ENCODE measurements around the gene TMEM86A. TPM values are rescaled to one million over a fixed set of nuclear protein-coding genes. Genes with fewer than 3 reads are reported as not detected.

Gene TMEM86A
- total RNA-seq, 2 experiments from 2014 or later = 0.25 to 0.42 TPM

GRCh38 chr11:18703001-18703763 lies 4.6 kb downstream of the TMEM86A start:
- peaks cover 48% of the 10 kb centered on the region for H3K27me3 Mint-ChIP-seq
- no peak for DNase-seq
- ChIA-PET POLR2A (no interaction called here), CTCF (interaction anchor here (1.4 to 4.8 kb wide), 2 partner anchors 19 to 177 kb away, joined by 5 to 24 read pairs; partner anchors contain the start of gene TSG101)
- no peaks in the 10 kb centered on the region for H3K9me3 Mint-ChIP-seq
- H3K4me3 Mint-ChIP-seq = no peak overlapping the region
- H3K4me1 Mint-ChIP-seq = peaks cover 24% of the 10 kb centered on the region
- H3K36me3 Mint-ChIP-seq (ENCODE audit: low read depth) = no peaks in the 10 kb centered on the region
- H3K27ac Mint-ChIP-seq = no peak overlapping the region

GRCh38 chr11:18704045-18704645 lies 5.6 kb downstream of the TMEM86A start:
- POLR2A ChIA-PET = no interaction called here
- Mint-ChIP-seq H3K27ac (no peak overlapping the region), H3K36me3 (ENCODE audit: low read depth) (no peaks in the 10 kb centered on the region), H3K4me3 (no peak overlapping the region), H3K27me3 (peaks cover 52% of the 10 kb centered on the region), H3K9me3 (no peaks in the 10 kb centered on the region), H3K4me1 (peaks cover 20% of the 10 kb centered on the region)
- CTCF ChIA-PET = interaction anchor here (0.7 to 4.8 kb wide), 3 partner anchors 17 to 605 kb away, joined by 3 to 24 read pairs (median 5); no protein-coding TSS in a partner anchor
- no peak for DNase-seq

- no peaks in the 10 kb centered on the region for H3K36me3 Mint-ChIP-seq (ENCODE audit: low read depth)
- ChIA-PET CTCF (interaction anchor here (0.7 to 4.8 kb wide), 3 partner anchors 17 to 606 kb away, joined by 3 to 24 read pairs (median 5); no protein-coding TSS in a partner anchor), POLR2A (no interaction called here)
- DNase-seq = no peak
- no peak overlapping the region for H3K27ac Mint-ChIP-seq
- peaks cover 49% of the 10 kb centered on the region for H3K27me3 Mint-ChIP-seq
- no peak overlapping the region for H3K4me3 Mint-ChIP-seq
- peaks cover 14% of the 10 kb centered on the region for H3K4me1 Mint-ChIP-seq
- H3K9me3 Mint-ChIP-seq = no peaks in the 10 kb centered on the region
Observed at GRCh38 chr11:18704698-18705097, 6.1 kb downstream of the TMEM86A start.

GRCh38 chr11:18705651-18706281 lies 7.2 kb downstream of the TMEM86A start:
- Mint-ChIP-seq H3K9me3 (no peaks in the 10 kb centered on the region), H3K4me1 (peaks cover 14% of the 10 kb centered on the region), H3K27ac (no peak overlapping the region), H3K27me3 (peaks cover 46% of the 10 kb centered on the region), H3K4me3 (no peak overlapping the region), H3K36me3 (ENCODE audit: low read depth) (no peaks in the 10 kb centered on the region)
- ChIA-PET POLR2A (no interaction called here), CTCF (interaction anchor here (0.8 to 4.8 kb wide), 4 partner anchors 10 to 22 kb away, joined by 3 to 24 read pairs (median 3); partner anchors contain the start of gene IGSF22)
- no peak for DNase-seq

- Mint-ChIP-seq H3K36me3 (ENCODE audit: low read depth) (no peaks in the 10 kb centered on the region), H3K4me1 (peaks cover 14% of the 10 kb centered on the region), H3K4me3 (peak overlapping the region; percentile 15), H3K27me3 (peaks cover 46% of the 10 kb centered on the region), H3K9me3 (no peaks in the 10 kb centered on the region), H3K27ac (no peak overlapping the region)
- peak; percentile 43 for DNase-seq
- ChIA-PET CTCF (interaction anchor here (0.8 to 4.8 kb wide), 3 partner anchors 11 to 19 kb away, joined by 3 to 24 read pairs (median 3); partner anchors contain the start of gene IGSF22), POLR2A (no interaction called here)
Observed at GRCh38 chr11:18706330-18707243, 8.0 kb downstream of the TMEM86A start.

GRCh38 chr11:18707811-18708340 lies 9.3 kb downstream of the TMEM86A start:
- DNase-seq = no peak
- Mint-ChIP-seq H3K36me3 (ENCODE audit: low read depth) (no peaks in the 10 kb centered on the region), H3K27ac (no peak overlapping the region), H3K4me1 (peaks cover 14% of the 10 kb centered on the region), H3K4me3 (no peak overlapping the region), H3K27me3 (peaks cover 46% of the 10 kb centered on the region), H3K9me3 (no peaks in the 10 kb centered on the region)
- POLR2A ChIA-PET = no interaction called here
- CTCF ChIA-PET = interaction anchor here (4.8 kb wide), 1 partner anchor 14 kb away, joined by 24 read pairs; no protein-coding TSS in a partner anchor

GRCh38 chr11:18709414-18709813 lies 10.8 kb downstream of the TMEM86A start:
- CTCF ChIA-PET = interaction anchor here (0.6 to 1.1 kb wide), 2 partner anchors 8 to 364 kb away, joined by 3 read pairs; no protein-coding TSS in a partner anchor
- Mint-ChIP-seq H3K9me3 (no peaks in the 10 kb centered on the region), H3K36me3 (ENCODE audit: low read depth) (no peaks in the 10 kb centered on the region), H3K27ac (no peak overlapping the region), H3K27me3 (peaks cover 38% of the 10 kb centered on the region), H3K4me3 (no peak overlapping the region), H3K4me1 (peaks cover 14% of the 10 kb centered on the region)
- POLR2A ChIA-PET = no interaction called here
- DNase-seq = no peak

GRCh38 chr11:18710545-18710944 lies 12.0 kb downstream of the TMEM86A start:
- Mint-ChIP-seq H3K4me3 (no peak overlapping the region), H3K27me3 (peaks cover 27% of the 10 kb centered on the region), H3K9me3 (no peaks in the 10 kb centered on the region), H3K4me1 (peaks cover 9% of the 10 kb centered on the region), H3K27ac (no peak overlapping the region), H3K36me3 (ENCODE audit: low read depth) (no peaks in the 10 kb centered on the region)
- no peak for DNase-seq
- CTCF ChIA-PET = no interaction called here
- POLR2A ChIA-PET = no interaction called here

GRCh38 chr11:18713646-18714442 lies 15.3 kb downstream of the TMEM86A start:
- Mint-ChIP-seq H3K4me1 (no peaks in the 10 kb centered on the region), H3K27ac (no peak overlapping the region), H3K27me3 (peaks cover 8% of the 10 kb centered on the region), H3K9me3 (no peaks in the 10 kb centered on the region), H3K4me3 (no peak overlapping the region), H3K36me3 (ENCODE audit: low read depth) (no peaks in the 10 kb centered on the region)
- POLR2A ChIA-PET = no interaction called here
- DNase-seq = no peak
- CTCF ChIA-PET = interaction anchor here (1.4 to 2.2 kb wide), 3 partner anchors 16 to 27 kb away, joined by 3 to 8 read pairs (median 4); partner anchors contain the start of gene TMEM86A

GRCh38 chr11:18714443-18714780 lies 15.8 kb downstream of the TMEM86A start:
- DNase-seq = no peak
- Mint-ChIP-seq H3K4me3 (no peak overlapping the region), H3K9me3 (no peaks in the 10 kb centered on the region), H3K4me1 (no peaks in the 10 kb centered on the region), H3K36me3 (ENCODE audit: low read depth) (no peaks in the 10 kb centered on the region), H3K27me3 (peaks cover 9% of the 10 kb centered on the region), H3K27ac (no peak overlapping the region)
- ChIA-PET POLR2A (no interaction called here), CTCF (interaction anchor here (1.4 kb wide), 1 partner anchor 28 kb away, joined by 4 read pairs; no protein-coding TSS in a partner anchor)

- ChIA-PET POLR2A (no interaction called here), CTCF (interaction anchor here (0.5 to 1.3 kb wide), 3 partner anchors 14 to 343 kb away, joined by 3 to 4 read pairs (median 4); no protein-coding TSS in a partner anchor)
- Mint-ChIP-seq H3K4me3 (no peak overlapping the region), H3K27me3 (peaks cover 3% of the 10 kb centered on the region), H3K4me1 (no peaks in the 10 kb centered on the region), H3K27ac (no peak overlapping the region), H3K9me3 (no peaks in the 10 kb centered on the region), H3K36me3 (ENCODE audit: low read depth) (no peaks in the 10 kb centered on the region)
- DNase-seq = no peak
Observed at GRCh38 chr11:18715476-18715875, 16.9 kb downstream of the TMEM86A start.
